ENCODE measurements around the gene ZC3H12C.

DNA sequence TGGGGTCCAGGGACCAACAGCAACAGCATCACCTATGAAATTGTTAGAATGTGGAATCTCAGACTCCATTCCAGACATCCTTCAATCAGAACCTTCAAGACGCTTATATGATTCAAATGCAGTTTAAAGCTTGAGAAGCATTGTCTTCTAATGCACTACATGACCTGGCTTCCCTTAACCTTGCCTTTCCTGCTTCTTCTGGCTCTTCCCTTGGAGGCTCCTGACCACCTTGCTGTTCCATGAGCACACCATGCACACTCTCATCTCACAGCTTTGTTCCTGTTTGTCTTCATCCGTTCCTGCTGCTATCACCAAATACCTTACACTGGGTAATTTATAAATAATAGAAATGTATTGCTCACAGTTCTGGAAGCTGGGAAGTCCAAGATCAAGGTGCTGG is 26.1 kb downstream of the ZC3H12C start:
- TF ChIP-seq, protein P1, sequence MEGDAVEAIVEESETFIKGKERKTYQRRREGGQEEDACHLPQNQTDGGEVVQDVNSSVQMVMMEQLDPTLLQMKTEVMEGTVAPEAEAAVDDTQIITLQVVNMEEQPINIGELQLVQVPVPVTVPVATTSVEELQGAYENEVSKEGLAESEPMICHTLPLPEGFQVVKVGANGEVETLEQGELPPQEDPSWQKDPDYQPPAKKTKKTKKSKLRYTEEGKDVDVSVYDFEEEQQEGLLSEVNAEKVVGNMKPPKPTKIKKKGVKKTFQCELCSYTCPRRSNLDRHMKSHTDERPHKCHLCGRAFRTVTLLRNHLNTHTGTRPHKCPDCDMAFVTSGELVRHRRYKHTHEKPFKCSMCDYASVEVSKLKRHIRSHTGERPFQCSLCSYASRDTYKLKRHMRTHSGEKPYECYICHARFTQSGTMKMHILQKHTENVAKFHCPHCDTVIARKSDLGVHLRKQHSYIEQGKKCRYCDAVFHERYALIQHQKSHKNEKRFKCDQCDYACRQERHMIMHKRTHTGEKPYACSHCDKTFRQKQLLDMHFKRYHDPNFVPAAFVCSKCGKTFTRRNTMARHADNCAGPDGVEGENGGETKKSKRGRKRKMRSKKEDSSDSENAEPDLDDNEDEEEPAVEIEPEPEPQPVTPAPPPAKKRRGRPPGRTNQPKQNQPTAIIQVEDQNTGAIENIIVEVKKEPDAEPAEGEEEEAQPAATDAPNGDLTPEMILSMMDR (conservative IDR thresholded peaks at IDR 0.05 in 1 of 2, IDR thresholded peaks at IDR 0.05 in 1 of 2; ENCODE audit: extremely low read depth in 1 of 2, insufficient read depth in 1 of 2, low read depth in 1 of 2, low read length in 2 of 2) = no peak
- no peak for TF ChIP-seq EZH2 (IDR thresholded peaks at IDR 0.05; ENCODE audit: borderline replicate concordance, low read length)

Data from mammary epithelial cell (primary cell).